Spinal cord (tissue), 10 donors: ENCODE results near the gene CPSF4L. TPM values are rescaled to one million over a fixed set of nuclear protein-coding genes. Genes with fewer than 3 reads are reported as not detected.

Experiments used
- DNase-seq, 6 donors: peaks; one replicate each; pipeline versions ENCODE4 v3.0.0 to v3.0.0-alpha.2; 2013 to 2015; ENCODE audit warnings: low spot score in 6 of 6, low read depth in 4 of 6
- H3K27ac ChIP-seq: one replicate; pipeline ENCODE4 v1.5.1; 2013; ENCODE audit warnings: low read depth, low read length, control low read depth
- H3K27me3 ChIP-seq: one replicate; pipeline ENCODE4 v1.6.1; 2013; ENCODE audit warnings: low read length; ENCODE audit not compliant: control insufficient read depth, insufficient read depth
- H3K36me3 ChIP-seq: one replicate; pipeline ENCODE4 v1.6.1; 2013; ENCODE audit warnings: low read length; ENCODE audit not compliant: control insufficient read depth, insufficient read depth
- H3K4me1 ChIP-seq: one replicate; pipeline ENCODE4 v1.6.1; 2013; ENCODE audit warnings: low read length; ENCODE audit not compliant: control insufficient read depth, insufficient read depth
- H3K4me3 ChIP-seq: one replicate; pipeline ENCODE4 v1.5.1; 2013; ENCODE audit warnings: low read depth, low read length, control low read depth
- H3K9me3 ChIP-seq: one replicate; pipeline ENCODE4 v1.6.1; 2013; ENCODE audit warnings: low read length; ENCODE audit not compliant: control insufficient read depth, insufficient read depth
- WGBS: methylation state at CpG from one replicate; pipeline ENCODE4 v1.1.5; 2013; ENCODE audit warnings: missing lambda C conversion rate; ENCODE audit not compliant: insufficient coverage; 5-methylcytosine and 5-hydroxymethylcytosine counted together
- polyA plus RNA-seq, 2 donors: library from polyadenylated mRNA; unstranded; fragments of 120-200 nt; gene quantifications; one replicate each; pipeline ENCODE4 v1.2.1, GENCODE V29; 2013; ENCODE audit not compliant: insufficient read length in 2 of 2
- total RNA-seq, 2 donors: library from RNA; depleted of rRNA in 1 of 2; stranded (reverse); fragments of 120-200 nt in 1 of 2; fragments of >200 nt in 1 of 2; gene quantifications; one replicate each; pipeline versions ENCODE4 v1.2.3 to v1.2.4, GENCODE V29; 2013 to 2014
- donor health status: healthy.

The CPSF4L gene
- total and polyA plus RNA-seq, 4 donors, result 0.29 TPM; not detected in 3

GRCh38 chr17:73304438-73304837 is 42.8 kb upstream of the CPSF4L start:
- WGBS, result 87% methylated on average over 3 of the region's 8 CpGs
- Histone ChIP-seq H3K27me3 (no peaks in the 10 kb centered on the region), H3K9me3 (no peaks in the 10 kb centered on the region), H3K4me1 (peaks cover 72% of the 10 kb centered on the region), H3K4me3 (no peak overlapping the region), H3K27ac (peak overlapping the region; percentile 65), H3K36me3 (peaks cover 20% of the 10 kb centered on the region)
- DNase-seq, result no peak

- Histone ChIP-seq H3K36me3 (peaks cover 12% of the 10 kb centered on the region), H3K27ac (no peak overlapping the region), H3K9me3 (no peaks in the 10 kb centered on the region), H3K27me3 (no peaks in the 10 kb centered on the region), H3K4me1 (peaks cover 68% of the 10 kb centered on the region), H3K4me3 (no peak overlapping the region)
- DNase-seq, result no peak
- WGBS, result 38% methylated on average over 1 of the region's 3 CpGs
Measured at GRCh38 chr17:73302189-73302588, 40.5 kb upstream of the CPSF4L start.

- no peaks in the 10 kb centered on the region for H3K9me3 ChIP-seq
- no CpG with 5 or more reads among the region's 2 CpGs for WGBS
- no peak for DNase-seq
- no peak overlapping the region for H3K27ac ChIP-seq
- H3K27me3 ChIP-seq, result no peaks in the 10 kb centered on the region
- H3K36me3 ChIP-seq, result peaks cover 8% of the 10 kb centered on the region
- no peak overlapping the region for H3K4me3 ChIP-seq
- H3K4me1 ChIP-seq, result peaks cover 60% of the 10 kb centered on the region
Measured at GRCh38 chr17:73301369-73301768, 39.7 kb upstream of the CPSF4L start.

GRCh38 chr17:73300392-73300791 is 38.7 kb upstream of the CPSF4L start:
- H3K9me3 ChIP-seq, result no peaks in the 10 kb centered on the region
- WGBS, result 100% methylated on average over 2 of the region's 3 CpGs
- H3K27ac ChIP-seq, result no peak overlapping the region
- no peak overlapping the region for H3K4me3 ChIP-seq
- H3K4me1 ChIP-seq, result peaks cover 50% of the 10 kb centered on the region
- no peak for DNase-seq
- peaks cover 7% of the 10 kb centered on the region for H3K36me3 ChIP-seq
- H3K27me3 ChIP-seq, result no peaks in the 10 kb centered on the region

- DNase-seq, result no peak
- Histone ChIP-seq H3K27ac (peak overlapping the region; percentile 40), H3K36me3 (peaks cover 9% of the 10 kb centered on the region), H3K9me3 (no peaks in the 10 kb centered on the region), H3K4me3 (no peak overlapping the region), H3K27me3 (no peaks in the 10 kb centered on the region), H3K4me1 (peaks cover 53% of the 10 kb centered on the region)
- WGBS, result 34% methylated on average over 9 of the region's 15 CpGs
Measured at GRCh38 chr17:73297934-73298861, 36.5 kb upstream of the CPSF4L start.

- Histone ChIP-seq H3K27ac (peak overlapping the region; percentile 47), H3K4me1 (peaks cover 71% of the 10 kb centered on the region)
Measured at GRCh38 chr17:73293480-73293911, 31.8 kb upstream of the CPSF4L start.

GRCh38 chr17:73293031-73293430 is 31.4 kb upstream of the CPSF4L start:
- peaks cover 71% of the 10 kb centered on the region for H3K4me1 ChIP-seq
- DNase-seq, result no peak
- peak overlapping the region; percentile 42 for H3K27ac ChIP-seq
- WGBS, result 66% methylated on average over 11 of the region's 11 CpGs
- H3K36me3 ChIP-seq, result peaks cover 21% of the 10 kb centered on the region
- no peak overlapping the region for H3K4me3 ChIP-seq
- H3K9me3 ChIP-seq, result no peaks in the 10 kb centered on the region
- H3K27me3 ChIP-seq, result no peaks in the 10 kb centered on the region

More at GRCh38 chr17:73293480-73293911, 31.8 kb upstream of the CPSF4L start:
- H3K36me3 ChIP-seq, result peaks cover 18% of the 10 kb centered on the region
- DNase-seq, result no peak
- no peaks in the 10 kb centered on the region for H3K27me3 ChIP-seq
- WGBS, result 67% methylated on average over 5 of the region's 9 CpGs
- no peak overlapping the region for H3K4me3 ChIP-seq
- H3K9me3 ChIP-seq, result no peaks in the 10 kb centered on the region

- DNase-seq, result no peak
- Histone ChIP-seq H3K27ac (peak overlapping the region; percentile 57), H3K4me1 (peaks cover 73% of the 10 kb centered on the region), H3K4me3 (no peak overlapping the region), H3K27me3 (no peaks in the 10 kb centered on the region), H3K9me3 (no peaks in the 10 kb centered on the region), H3K36me3 (peaks cover 28% of the 10 kb centered on the region)
- WGBS, result 50% methylated on average over 9 of the region's 12 CpGs
Measured at GRCh38 chr17:73292031-73292531, 30.4 kb upstream of the CPSF4L start.

GRCh38 chr17:73291260-73291801 is 29.7 kb upstream of the CPSF4L start:
- peaks cover 81% of the 10 kb centered on the region for H3K4me1 ChIP-seq
- DNase-seq, result no peak
- H3K27ac ChIP-seq, result peak overlapping the region; percentile 57
- no peaks in the 10 kb centered on the region for H3K27me3 ChIP-seq
- no peaks in the 10 kb centered on the region for H3K9me3 ChIP-seq
- peaks cover 30% of the 10 kb centered on the region for H3K36me3 ChIP-seq
- WGBS, result 76% methylated on average over 5 of the region's 8 CpGs
- no peak overlapping the region for H3K4me3 ChIP-seq
